IPS-18a (cell line): ENCODE measurements around the gene OR4F15.

Source experiments
- H3K27ac ChIP-seq: one replicate; pipeline ENCODE4 v1.5.1; 2013; ENCODE audit warnings: low read length
- H3K27me3 ChIP-seq: one replicate; pipeline ENCODE4 v1.6.1; 2013; ENCODE audit warnings: mild to moderate bottlenecking, low read length; ENCODE audit not compliant: control insufficient read depth, insufficient read depth
- H3K36me3 ChIP-seq: one replicate; pipeline ENCODE4 v1.6.1; 2013; ENCODE audit warnings: low read depth, low read length; ENCODE audit not compliant: control insufficient read depth
- H3K4me1 ChIP-seq: one replicate; pipeline ENCODE4 v1.6.1; 2013; ENCODE audit warnings: low read depth, low read length; ENCODE audit not compliant: control insufficient read depth
- H3K4me3 ChIP-seq: one replicate; pipeline ENCODE4 v1.5.1; 2013; ENCODE audit warnings: low read length
- H3K9ac ChIP-seq: one replicate; pipeline ENCODE4 v1.6.1; 2013; ENCODE audit warnings: mild to moderate bottlenecking, low read length, moderate library complexity
- H3K9me3 ChIP-seq: one replicate; pipeline ENCODE4 v1.6.1; 2013; ENCODE audit warnings: low read depth, low read length; ENCODE audit not compliant: control insufficient read depth

OR4F15 gene

DNA sequence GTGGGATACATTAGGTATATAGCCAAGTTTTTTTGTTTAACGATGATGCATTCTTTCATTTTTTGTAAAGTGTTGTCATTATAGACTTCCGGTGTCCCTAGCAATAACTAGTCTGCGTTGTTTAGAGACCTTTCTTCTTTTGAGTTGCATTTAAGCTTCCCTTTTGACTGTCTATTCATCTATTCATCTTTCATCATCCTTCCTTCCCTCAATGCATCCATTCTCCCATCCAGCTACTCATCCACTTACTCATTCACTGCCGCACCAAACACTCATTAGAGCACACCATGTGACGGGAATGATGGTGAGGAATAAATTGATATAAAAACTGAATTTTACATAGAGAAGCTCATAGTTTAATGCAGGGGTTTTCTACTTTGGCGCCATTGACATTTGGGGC, 32.9 kb downstream of the OR4F15 start:
- Histone ChIP-seq H3K4me3 (no peak overlapping the region), H3K9ac (no peak overlapping the region), H3K27ac (no peak overlapping the region), H3K9me3 (no peaks in the 10 kb centered on the region), H3K27me3 (no peaks in the 10 kb centered on the region), H3K4me1 (no peaks in the 10 kb centered on the region), H3K36me3 (no peaks in the 10 kb centered on the region)

GRCh38 chr15:101852356-101852755, 40.4 kb downstream of the OR4F15 start:
- Histone ChIP-seq H3K27ac (no peak overlapping the region), H3K9ac (no peak overlapping the region), H3K4me1 (no peaks in the 10 kb centered on the region), H3K36me3 (no peaks in the 10 kb centered on the region), H3K27me3 (no peaks in the 10 kb centered on the region), H3K4me3 (no peak overlapping the region), H3K9me3 (no peaks in the 10 kb centered on the region)
